ENCODE results near the gene U2AF1L4.

Gene U2AF1L4

GRCh38 chr19:35756377-35757230, 11.4 kb upstream of the U2AF1L4 start, which contains the start of gene HSPB6:
TSS of gene HSPB6 (minus strand) at chr19:35757029. CDS start at chr19:35757008, 21 bp downstream.
- DNase-seq, result no peak

GRCh38 chr19:35755550-35756376, 10.5 kb upstream of the U2AF1L4 start:
- no peak for DNase-seq

GRCh38 chr19:35755131-35755549, 9.9 kb upstream of the U2AF1L4 start:
- DNase-seq, result no peak

- DNase-seq, result no peak
Measured at GRCh38 chr19:35754370-35755130, 9.3 kb upstream of the U2AF1L4 start.

GRCh38 chr19:35753634-35754369, 8.6 kb upstream of the U2AF1L4 start:
- no peak for DNase-seq

- no peak for DNase-seq
Measured at GRCh38 chr19:35752746-35753350, 7.6 kb upstream of the U2AF1L4 start.

GRCh38 chr19:35751839-35752745, 6.9 kb upstream of the U2AF1L4 start:
- no peak for DNase-seq

GRCh38 chr19:35750167-35750566, 4.9 kb upstream of the U2AF1L4 start:
- DNase-seq, result no peak

GRCh38 chr19:35748106-35749020, 3.1 kb upstream of the U2AF1L4 start, which contains the start of gene LIN37:
TSS of gene LIN37 (plus strand) at chr19:35748576. CDS start at chr19:35748725, 149 bp downstream.
- DNase-seq, result peak; percentile 99

GRCh38 chr19:35746531-35746930, 1.3 kb upstream of the U2AF1L4 start:
- no peak for DNase-seq

- DNase-seq, result no peak
Measured at GRCh38 chr19:35746087-35746462, 857 bp upstream of the U2AF1L4 start.

- peak; percentile 98 for DNase-seq
Measured at GRCh38 chr19:35744430-35745327, 539 bp downstream of the U2AF1L4 start.

- DNase-seq, result no peak
Measured at GRCh38 chr19:35743640-35744429, 1.4 kb downstream of the U2AF1L4 start.

GRCh38 chr19:35742121-35742724, 3.0 kb downstream of the U2AF1L4 start, which contains the start of gene IGFLR1:
TSS of gene IGFLR1 (minus strand) at chr19:35742452. CDS start at chr19:35741180, 1,272 bp downstream.
- DNase-seq, result peak; percentile 94

- DNase-seq, result no peak
Measured at GRCh38 chr19:35741203-35741515, 4.1 kb downstream of the U2AF1L4 start.

GRCh38 chr19:35740423-35741202, 4.6 kb downstream of the U2AF1L4 start:
- peak; percentile 98 for DNase-seq

Data from inflammatory macrophage treated with lipopolysaccharide for 4 hours (primary cell).